Effector memory CD8-positive, alpha-beta T cell (primary cell): ENCODE data around the gene KCNB1.

Source experiments
- ATAC-seq: fragments of 150-1000 bp; cut with Tn5 transposase; replicated peaks from 2 replicates; pipeline ENCODE4 v1.10.0; 2021; ENCODE audit warnings: mild to moderate bottlenecking, moderate library complexity
- DNase-seq, 3 experiments: peaks; one replicate each; pipeline ENCODE4 v3.0.0; 2021
- H3K27ac Mint-ChIP-seq, 2 donors: one replicate each; pipeline ENCODE4 v1.8.0; 2022; ENCODE audit warnings: mild to moderate bottlenecking in 2 of 2, mixed read lengths in 2 of 2, moderate library complexity in 2 of 2
- H3K27me3 Mint-ChIP-seq, 2 donors: one replicate each; pipeline ENCODE4 v1.8.0; 2022; ENCODE audit warnings: mixed read lengths in 2 of 2
- H3K36me3 Mint-ChIP-seq: one replicate; pipeline ENCODE4 v1.8.0; 2022; ENCODE audit warnings: mild to moderate bottlenecking, moderate library complexity, mixed read lengths; ENCODE audit not compliant: insufficient read depth
- H3K4me1 Mint-ChIP-seq, 2 donors: one replicate each; pipeline ENCODE4 v1.8.0; 2022; ENCODE audit warnings: low read depth in 2 of 2, mixed read lengths in 2 of 2
- H3K4me3 Mint-ChIP-seq, 2 donors: one replicate each; pipeline ENCODE4 v1.8.0; 2022; ENCODE audit warnings: mild to moderate bottlenecking in 2 of 2, mixed read lengths in 2 of 2, moderate library complexity in 2 of 2
- H3K9me3 Mint-ChIP-seq, 2 donors: one replicate each; pipeline ENCODE4 v1.8.0; 2022; ENCODE audit warnings: mixed read lengths in 2 of 2

The KCNB1 gene

DNA sequence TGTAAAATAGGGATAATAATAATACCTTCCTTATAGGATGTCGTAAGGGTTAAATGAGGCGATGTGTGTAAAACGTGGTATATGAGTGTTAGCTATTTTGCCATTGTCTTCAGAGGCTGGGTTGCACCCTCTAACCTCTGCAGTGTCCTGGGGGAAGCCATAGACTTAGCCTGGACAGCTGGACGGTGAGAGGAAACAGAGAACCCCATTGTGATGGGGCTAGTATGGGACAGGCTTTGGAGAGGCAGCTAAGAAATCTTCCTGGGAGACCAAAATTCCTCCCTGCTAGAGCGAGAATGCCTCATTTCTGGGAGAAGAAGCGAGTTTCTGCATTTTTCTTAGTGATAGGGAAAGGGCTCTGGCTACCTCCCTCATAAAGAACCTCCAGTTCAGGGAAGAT is 22.8 kb downstream of the KCNB1 start:
- H3K9me3 Mint-ChIP-seq: no peaks in the 10 kb centered on the region
- no peak overlapping the region for H3K27ac Mint-ChIP-seq
- H3K4me3 Mint-ChIP-seq: no peak overlapping the region
- no peak for ATAC-seq
- H3K36me3 Mint-ChIP-seq: no peaks in the 10 kb centered on the region
- H3K27me3 Mint-ChIP-seq: peaks cover 45 to 72% of the 10 kb centered on the region in 2 donors
- H3K4me1 Mint-ChIP-seq: no peaks in the 10 kb centered on the region
- no peak for DNase-seq

DNA sequence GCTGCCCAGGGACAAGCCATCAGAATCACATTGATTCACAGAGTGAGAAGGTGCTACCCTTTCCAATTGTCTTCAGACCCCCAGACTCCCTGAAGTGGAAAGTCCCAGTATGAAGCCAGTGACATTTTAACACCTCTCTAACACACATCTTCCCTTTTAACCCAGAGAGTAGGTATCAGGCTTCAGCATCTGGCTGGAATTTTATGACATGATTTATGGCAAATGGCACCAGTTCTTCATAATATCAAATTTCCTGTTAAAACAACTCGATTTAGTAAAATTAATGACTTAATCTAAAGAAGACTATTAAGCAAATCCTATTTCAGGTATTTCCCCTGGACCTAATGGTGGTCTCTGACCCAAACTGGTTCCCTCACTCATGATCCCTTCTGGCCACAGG is 25.0 kb downstream of the KCNB1 start:
- Mint-ChIP-seq H3K27ac (no peak overlapping the region), H3K9me3 (no peaks in the 10 kb centered on the region), H3K4me3 (no peak overlapping the region), H3K4me1 (no peaks in the 10 kb centered on the region), H3K36me3 (no peaks in the 10 kb centered on the region), H3K27me3 (peaks cover 54 to 86% of the 10 kb centered on the region in 2 donors)
- no peak for ATAC-seq
- DNase-seq: no peak

DNA sequence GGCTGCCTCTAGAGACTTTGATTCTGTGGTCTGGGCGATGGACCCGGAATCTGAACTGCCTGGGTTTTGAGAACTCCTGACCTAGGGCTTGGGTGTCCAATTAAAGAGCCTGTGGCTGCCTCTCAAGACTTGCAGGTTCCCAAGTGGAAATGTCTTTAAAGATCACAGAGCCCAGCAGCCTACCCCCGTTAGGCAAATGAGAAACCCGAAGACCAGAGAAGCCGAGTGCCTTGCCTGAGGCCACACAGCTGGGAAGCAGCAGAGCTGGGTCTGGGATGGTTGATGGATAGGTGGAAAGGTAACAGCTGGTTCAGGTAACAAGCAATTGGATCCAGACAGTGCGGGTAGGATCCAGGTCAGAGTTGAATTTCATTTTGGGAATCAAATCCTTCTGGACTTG is 25.8 kb downstream of the KCNB1 start:
- ATAC-seq: no peak
- no peaks in the 10 kb centered on the region for H3K9me3 Mint-ChIP-seq
- H3K36me3 Mint-ChIP-seq: no peaks in the 10 kb centered on the region
- H3K27me3 Mint-ChIP-seq: peaks cover 59 to 86% of the 10 kb centered on the region in 2 donors
- H3K27ac Mint-ChIP-seq: no peak overlapping the region
- no peaks in the 10 kb centered on the region for H3K4me1 Mint-ChIP-seq
- DNase-seq: no peak
- H3K4me3 Mint-ChIP-seq: no peak overlapping the region

DNA sequence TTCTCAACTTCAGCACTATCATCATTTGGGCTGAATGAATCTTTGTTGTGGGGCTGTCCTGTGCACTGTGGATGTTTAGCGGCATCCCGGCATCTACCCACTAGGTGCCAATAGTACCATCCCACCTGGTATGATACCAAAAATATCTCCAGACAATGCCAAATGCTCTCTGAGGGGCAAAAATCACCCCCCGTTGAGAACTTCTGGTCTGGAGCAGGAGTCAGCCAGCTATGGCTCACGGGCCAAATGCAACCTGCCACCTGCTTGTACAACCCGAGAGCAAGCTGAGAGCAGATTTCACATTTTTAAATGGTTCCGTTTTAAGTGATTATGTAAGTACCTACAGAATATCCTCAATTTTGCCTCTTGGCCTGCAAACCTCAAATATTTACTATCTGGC is 26.8 kb downstream of the KCNB1 start:
- Mint-ChIP-seq H3K4me3 (no peak overlapping the region), H3K36me3 (no peaks in the 10 kb centered on the region)
- no peak for ATAC-seq

DNA sequence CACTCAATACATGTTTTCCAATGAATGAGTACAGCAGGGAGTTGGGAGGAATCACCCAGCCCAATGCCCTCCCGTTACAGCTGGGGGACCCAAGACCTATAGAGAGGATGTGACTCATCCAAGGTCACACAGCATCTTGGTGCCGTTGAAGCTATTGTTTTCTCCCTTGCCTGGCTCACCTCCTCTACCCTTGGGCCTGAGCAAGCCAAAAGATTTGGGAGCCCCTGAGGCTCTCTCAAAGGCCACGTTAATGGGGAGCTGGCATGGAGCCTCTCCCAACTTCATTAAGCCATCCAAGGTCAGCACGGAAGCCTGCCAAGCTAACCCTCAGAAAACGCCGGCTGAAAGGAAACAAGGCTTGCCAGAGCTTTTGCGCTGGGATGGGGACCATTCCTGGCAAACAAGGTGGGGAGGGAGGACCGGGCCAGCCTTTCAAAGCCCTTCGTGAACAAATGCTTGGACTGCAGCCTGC is 30.4 kb downstream of the KCNB1 start:
- H3K9me3 Mint-ChIP-seq: no peaks in the 10 kb centered on the region
- no peak overlapping the region for H3K4me3 Mint-ChIP-seq
- H3K36me3 Mint-ChIP-seq: no peaks in the 10 kb centered on the region
- H3K27me3 Mint-ChIP-seq: peaks cover 67 to 88% of the 10 kb centered on the region in 2 donors
- no peak for DNase-seq
- no peak overlapping the region for H3K27ac Mint-ChIP-seq
- no peaks in the 10 kb centered on the region for H3K4me1 Mint-ChIP-seq
- ATAC-seq: no peak

More for the DNA sequence above, 26.8 kb downstream of the KCNB1 start:
- H3K27ac Mint-ChIP-seq: no peak overlapping the region
- H3K27me3 Mint-ChIP-seq: peaks cover 68 to 86% of the 10 kb centered on the region in 2 donors
- no peak for DNase-seq
- no peaks in the 10 kb centered on the region for H3K4me1 Mint-ChIP-seq
- H3K9me3 Mint-ChIP-seq: no peaks in the 10 kb centered on the region

DNA sequence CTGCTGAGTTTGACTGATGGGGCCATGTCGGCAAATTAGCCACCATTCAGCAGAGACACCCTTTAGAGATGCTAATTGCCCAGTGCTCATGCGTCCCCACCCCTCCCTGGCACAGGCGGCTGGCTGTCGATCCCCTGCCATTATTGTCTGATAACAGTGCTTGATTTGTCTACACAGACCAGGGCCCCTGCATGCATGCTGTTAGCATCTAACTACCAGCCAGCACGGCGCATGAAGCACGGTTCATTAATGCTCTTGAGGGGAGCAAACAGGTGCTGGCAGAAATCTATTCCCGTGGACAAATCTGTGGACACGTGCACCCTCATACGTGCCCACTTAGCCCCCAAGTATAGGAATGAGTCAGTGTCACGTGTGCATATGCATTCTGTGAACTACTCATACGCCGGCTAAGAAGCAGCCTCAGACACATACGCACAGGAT is 32.2 kb downstream of the KCNB1 start:
- no peak for DNase-seq
- peaks cover 71 to 89% of the 10 kb centered on the region in 2 donors for H3K27me3 Mint-ChIP-seq
- no peak for ATAC-seq
- no peak overlapping the region for H3K27ac Mint-ChIP-seq
- no peak overlapping the region for H3K4me3 Mint-ChIP-seq
- no peaks in the 10 kb centered on the region for H3K4me1 Mint-ChIP-seq
- no peaks in the 10 kb centered on the region for H3K9me3 Mint-ChIP-seq
- no peaks in the 10 kb centered on the region for H3K36me3 Mint-ChIP-seq

DNA sequence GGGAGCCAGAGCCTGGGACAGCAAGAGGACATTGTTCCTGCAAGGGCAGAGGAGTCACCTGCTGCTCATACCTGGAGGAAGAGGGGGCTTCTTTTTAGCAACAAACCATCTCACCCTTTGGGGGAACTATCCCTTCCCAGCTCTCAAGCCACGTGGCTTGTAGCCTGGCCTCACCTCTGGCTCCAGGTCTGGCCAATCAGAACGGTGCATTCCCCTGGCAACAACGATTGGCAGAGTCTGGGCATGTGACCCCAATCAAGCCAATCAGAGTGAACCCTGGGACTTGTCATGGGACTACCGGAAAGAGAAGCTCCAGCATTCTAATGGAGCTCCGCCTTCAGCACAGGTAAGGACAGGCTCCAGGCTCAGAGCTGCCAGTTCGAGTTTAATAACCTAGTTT is 33.6 kb downstream of the KCNB1 start:
- Mint-ChIP-seq H3K9me3 (no peaks in the 10 kb centered on the region), H3K27me3 (peaks cover 71 to 89% of the 10 kb centered on the region in 2 donors), H3K27ac (no peak overlapping the region)

DNA sequence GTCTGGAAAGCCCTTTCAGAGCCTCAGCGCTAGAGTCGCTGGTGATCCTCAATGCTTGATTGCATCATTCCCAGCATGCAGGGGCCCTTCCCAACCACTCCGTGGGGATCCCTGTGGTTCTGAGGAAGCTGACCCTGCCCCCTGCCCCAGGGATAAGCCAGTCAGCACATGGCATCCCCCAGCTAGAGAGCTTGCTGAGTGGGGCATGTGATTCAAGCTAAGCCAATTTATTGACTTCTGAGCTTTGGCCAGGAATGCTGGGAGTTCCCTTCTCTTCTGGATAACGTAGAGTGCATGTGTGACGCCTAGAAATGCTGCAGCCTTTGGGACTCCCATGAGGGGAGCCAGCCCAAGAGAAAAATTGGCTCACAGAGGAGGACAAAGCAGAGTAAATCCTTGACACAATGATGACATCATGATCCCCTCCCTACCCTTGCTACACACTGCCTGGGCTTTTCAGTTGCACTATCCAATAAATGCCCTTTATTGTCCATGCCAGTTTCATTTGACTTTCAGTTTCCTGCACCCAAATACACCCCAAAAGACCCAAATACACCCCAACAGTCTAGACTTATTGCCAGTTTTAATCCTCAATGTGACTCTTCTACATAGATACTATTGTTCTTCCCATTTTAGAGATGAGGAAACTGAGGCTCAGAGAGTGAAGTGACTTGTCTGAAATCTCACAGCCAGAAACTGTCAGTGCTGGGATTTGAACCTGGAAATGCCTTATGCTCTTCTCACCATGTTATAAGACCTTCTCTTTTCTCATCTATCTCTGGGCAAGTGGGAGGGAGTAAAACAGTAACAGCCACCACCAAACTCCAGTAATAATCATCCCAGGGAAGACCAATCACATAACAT is 34.3 kb downstream of the KCNB1 start:
- DNase-seq: no peak
- peaks cover 71 to 87% of the 10 kb centered on the region in 2 donors for H3K27me3 Mint-ChIP-seq

More for the DNA sequence above, 33.6 kb downstream of the KCNB1 start:
- ATAC-seq: no peak
- Mint-ChIP-seq H3K36me3 (no peaks in the 10 kb centered on the region), H3K4me3 (no peak overlapping the region), H3K4me1 (no peaks in the 10 kb centered on the region)
- no peak for DNase-seq

DNA sequence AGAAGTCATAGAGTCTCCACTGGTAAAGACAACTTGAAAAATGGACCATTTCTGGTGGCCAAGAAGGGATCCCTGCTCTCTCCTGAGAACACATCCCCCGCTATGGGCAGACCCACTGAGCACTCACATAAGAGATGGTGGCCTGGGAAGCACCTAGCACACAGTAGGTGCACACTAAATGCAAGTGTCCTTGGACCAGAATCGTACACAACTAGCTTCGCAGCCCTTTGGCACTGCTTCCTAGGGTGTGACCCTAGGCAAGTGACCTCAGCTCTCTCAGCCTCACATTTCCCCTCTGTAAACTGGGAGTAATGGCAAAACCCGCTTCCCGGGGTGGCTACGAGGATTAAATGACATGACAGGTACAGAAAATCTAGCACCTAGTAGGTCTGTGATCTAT is 35.1 kb downstream of the KCNB1 start:
- peaks cover 68 to 80% of the 10 kb centered on the region in 2 donors for H3K27me3 Mint-ChIP-seq
- no peak overlapping the region for H3K4me3 Mint-ChIP-seq
- no peak for ATAC-seq
- no peak overlapping the region for H3K27ac Mint-ChIP-seq
- no peaks in the 10 kb centered on the region for H3K36me3 Mint-ChIP-seq
- no peak for DNase-seq
- H3K9me3 Mint-ChIP-seq: no peaks in the 10 kb centered on the region
- no peaks in the 10 kb centered on the region for H3K4me1 Mint-ChIP-seq

More for the DNA sequence above, 34.3 kb downstream of the KCNB1 start:
- no peak overlapping the region for H3K27ac Mint-ChIP-seq
- no peaks in the 10 kb centered on the region for H3K4me1 Mint-ChIP-seq
- no peaks in the 10 kb centered on the region for H3K36me3 Mint-ChIP-seq
- no peaks in the 10 kb centered on the region for H3K9me3 Mint-ChIP-seq
- no peak overlapping the region for H3K4me3 Mint-ChIP-seq
- no peak for ATAC-seq

DNA sequence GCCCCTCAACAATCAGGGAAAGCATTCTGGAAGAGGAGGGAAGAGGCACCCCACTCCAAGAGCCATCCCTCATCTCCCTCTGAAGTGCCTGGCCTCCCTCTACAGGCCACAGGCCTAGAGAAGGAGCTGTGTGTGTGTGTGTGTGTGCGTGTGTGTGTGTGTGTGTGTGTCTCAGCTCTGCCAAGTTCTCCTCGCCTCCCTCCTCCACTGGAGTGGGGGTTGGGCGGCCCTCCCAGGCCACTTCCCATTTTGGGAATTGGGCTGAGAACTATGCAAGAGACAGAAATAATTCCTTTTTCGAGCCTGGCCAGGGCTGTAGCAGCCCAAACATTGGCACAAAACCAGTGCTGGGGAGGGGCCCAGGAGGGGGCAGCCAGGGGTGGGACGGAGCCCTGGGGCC is 35.7 kb downstream of the KCNB1 start:
- Mint-ChIP-seq H3K9me3 (no peaks in the 10 kb centered on the region), H3K27me3 (peaks cover 68 to 80% of the 10 kb centered on the region in 2 donors), H3K27ac (no peak overlapping the region), H3K4me3 (no peak overlapping the region), H3K36me3 (no peaks in the 10 kb centered on the region), H3K4me1 (no peaks in the 10 kb centered on the region)
- ATAC-seq: no peak
- DNase-seq: no peak

DNA sequence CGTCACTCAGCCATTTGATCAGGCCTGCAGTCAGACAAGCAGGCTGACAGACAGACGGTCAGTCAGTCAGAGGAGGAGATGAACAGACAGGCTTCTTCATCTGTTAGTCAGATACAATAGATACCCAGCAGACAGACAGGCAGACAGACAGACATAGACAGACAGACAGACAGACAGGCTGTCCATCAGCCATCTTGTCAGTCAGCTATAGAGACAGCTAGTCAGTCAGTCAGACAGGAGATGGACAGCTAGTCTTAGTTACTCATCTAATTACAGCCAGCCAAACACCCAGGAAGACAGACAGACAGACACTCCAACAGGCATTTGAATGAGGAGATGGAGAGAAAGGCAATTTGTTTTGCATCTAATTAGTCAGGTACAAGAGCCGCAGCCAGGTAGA is 36.4 kb downstream of the KCNB1 start:
- Mint-ChIP-seq H3K4me1 (no peaks in the 10 kb centered on the region), H3K27ac (no peak overlapping the region), H3K36me3 (no peaks in the 10 kb centered on the region), H3K9me3 (no peaks in the 10 kb centered on the region), H3K4me3 (no peak overlapping the region), H3K27me3 (peaks cover 63 to 74% of the 10 kb centered on the region in 2 donors)
- DNase-seq: no peak
- no peak for ATAC-seq

DNA sequence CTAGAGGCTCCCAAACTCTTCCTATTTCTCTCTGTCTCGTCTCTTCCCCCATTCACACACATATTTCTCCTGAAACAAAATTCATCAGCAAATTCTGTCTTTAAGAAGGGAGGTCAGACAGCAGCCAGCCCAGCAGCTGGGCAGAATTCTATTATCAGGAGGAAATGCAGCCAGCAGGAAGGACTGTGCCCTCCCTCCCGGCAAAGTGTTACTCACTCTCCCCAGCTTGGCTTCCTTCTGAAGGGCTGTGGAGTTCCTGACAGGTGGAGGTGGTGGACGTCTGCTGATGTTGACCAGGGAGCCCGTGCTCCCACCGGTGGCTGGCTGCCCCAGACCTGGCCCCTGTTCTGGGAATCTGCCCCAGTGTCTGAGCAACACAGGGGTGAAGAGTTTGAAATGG is 37.3 kb downstream of the KCNB1 start:
- Mint-ChIP-seq H3K36me3 (no peaks in the 10 kb centered on the region), H3K27ac (no peak overlapping the region), H3K9me3 (no peaks in the 10 kb centered on the region), H3K4me3 (no peak overlapping the region), H3K4me1 (no peaks in the 10 kb centered on the region), H3K27me3 (peaks cover 59 to 72% of the 10 kb centered on the region in 2 donors)
- DNase-seq: no peak
- ATAC-seq: no peak

DNA sequence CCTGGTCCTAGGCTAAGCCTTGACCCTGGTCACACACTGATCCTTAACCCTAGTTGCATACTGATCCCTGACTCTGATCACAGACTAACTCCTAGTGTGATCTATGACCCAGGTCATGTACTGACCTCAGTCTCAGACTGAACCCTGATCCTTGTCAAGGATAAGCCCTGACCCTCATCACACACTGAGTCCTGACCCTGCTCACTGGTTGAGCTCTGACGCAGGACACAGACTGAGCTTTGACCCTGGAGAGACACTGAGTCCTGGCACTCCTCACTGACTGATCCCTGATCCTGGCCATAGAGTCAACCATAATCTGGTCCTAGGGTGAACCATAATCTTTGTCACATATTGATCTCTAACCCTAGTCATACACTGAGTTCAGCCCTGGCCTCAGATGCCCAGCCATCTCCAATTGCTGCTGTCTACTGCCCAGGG is 37.9 kb downstream of the KCNB1 start:
- H3K9me3 Mint-ChIP-seq: no peaks in the 10 kb centered on the region
- H3K27me3 Mint-ChIP-seq: peaks cover 65 to 77% of the 10 kb centered on the region in 2 donors
- H3K4me3 Mint-ChIP-seq: no peak overlapping the region
- no peaks in the 10 kb centered on the region for H3K4me1 Mint-ChIP-seq
- H3K27ac Mint-ChIP-seq: no peak overlapping the region
- DNase-seq (no peak), ATAC-seq (no peak)
- no peaks in the 10 kb centered on the region for H3K36me3 Mint-ChIP-seq

DNA sequence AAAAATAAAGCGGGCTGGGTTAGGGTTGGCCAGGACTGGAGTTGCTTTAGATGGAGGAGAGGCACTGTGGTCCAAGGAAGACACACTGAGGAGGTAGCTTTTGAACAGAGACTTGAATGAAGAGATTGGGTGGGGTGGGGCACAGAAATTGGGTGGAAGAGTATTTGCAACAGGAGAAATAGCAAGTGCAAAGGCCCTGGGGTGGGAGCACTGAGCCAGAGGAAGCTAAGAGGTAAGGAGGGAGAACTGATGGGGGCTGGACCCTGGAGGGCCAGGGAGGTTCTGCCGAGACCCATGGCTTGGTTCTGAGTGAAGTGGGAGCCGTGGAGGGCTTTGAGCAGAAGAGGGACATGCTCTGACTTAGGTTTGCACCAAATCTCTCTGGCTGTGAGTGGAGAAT is 45.4 kb downstream of the KCNB1 start:
- H3K9me3 Mint-ChIP-seq: no peaks in the 10 kb centered on the region
- no peaks in the 10 kb centered on the region for H3K36me3 Mint-ChIP-seq
- no peak for ATAC-seq
- no peak for DNase-seq
- H3K27ac Mint-ChIP-seq: no peak overlapping the region
- H3K4me3 Mint-ChIP-seq: no peak overlapping the region
- H3K27me3 Mint-ChIP-seq: peaks cover 32 to 58% of the 10 kb centered on the region in 2 donors
- no peaks in the 10 kb centered on the region for H3K4me1 Mint-ChIP-seq
